Kidney epithelial cell (primary cell): ENCODE measurements around the gene C1QTNF2. TPM values are rescaled to one million over a fixed set of nuclear protein-coding genes. Genes with fewer than 3 reads are reported as not detected.

ENCODE experiments used
- DNase-seq: peaks from one replicate; pipeline ENCODE4 v3.0.0-alpha.2; 2010; ENCODE audit warnings: low read depth
- H3K27me3 ChIP-seq: 2 replicates; pipeline ENCODE4 v1.6.0; 2011; ENCODE audit warnings: low read length; ENCODE audit not compliant: control insufficient read depth, insufficient read depth
- H3K36me3 ChIP-seq: 2 replicates; pipeline ENCODE4 v1.5.1; 2011; ENCODE audit warnings: low read length; ENCODE audit not compliant: control insufficient read depth, insufficient read depth
- H3K4me3 ChIP-seq: 2 replicates; pipeline ENCODE4 v1.5.1; 2011; ENCODE audit warnings: low read depth, mild to moderate bottlenecking, control low read depth, low read length
- CTCF ChIP-seq: IDR thresholded peaks from 2 replicates; pipeline ENCODE4 v1.5.1; 2011; ENCODE audit warnings: mild to moderate bottlenecking, moderate library complexity, low read length, control low read depth, inconsistent platforms; ENCODE audit not compliant: insufficient read depth, poor library complexity, severe bottlenecking
- total RNA-seq: library from RNA; depleted of rRNA; stranded (reverse); fragments of >200 nt; gene quantifications from 2 replicates; pipeline ENCODE4 v1.2.3, GENCODE V29; 2015

Gene C1QTNF2
- total RNA-seq, 1 donor from 2014 or later = not detected

- Histone ChIP-seq H3K4me3 (no peak overlapping the region), H3K36me3 (no peaks in the 10 kb centered on the region), H3K27me3 (no peaks in the 10 kb centered on the region)
- DNase-seq = no peak
- TF ChIP-seq CTCF = no peak
Measured at GRCh38 chr5:160360310-160360709, 10.1 kb downstream of the C1QTNF2 start.

GRCh38 chr5:160359816-160360215, 10.6 kb downstream of the C1QTNF2 start:
- H3K36me3 ChIP-seq = no peaks in the 10 kb centered on the region
- no peak for DNase-seq
- no peaks in the 10 kb centered on the region for H3K27me3 ChIP-seq
- TF ChIP-seq CTCF = no peak
- no peak overlapping the region for H3K4me3 ChIP-seq

- DNase-seq = no peak
- Histone ChIP-seq H3K27me3 (no peaks in the 10 kb centered on the region), H3K36me3 (no peaks in the 10 kb centered on the region), H3K4me3 (no peak overlapping the region)
- no peak for TF ChIP-seq CTCF
Measured at GRCh38 chr5:160359242-160359641, 11.2 kb downstream of the C1QTNF2 start.

GRCh38 chr5:160357861-160358411, 12.5 kb downstream of the C1QTNF2 start:
- no peak for DNase-seq
- Histone ChIP-seq H3K27me3 (no peaks in the 10 kb centered on the region), H3K4me3 (no peak overlapping the region), H3K36me3 (no peaks in the 10 kb centered on the region)
- no peak for TF ChIP-seq CTCF

GRCh38 chr5:160357394-160357793, 13.0 kb downstream of the C1QTNF2 start:
- H3K27me3 ChIP-seq = no peaks in the 10 kb centered on the region
- DNase-seq = no peak
- TF ChIP-seq CTCF = no peak
- no peak overlapping the region for H3K4me3 ChIP-seq
- no peaks in the 10 kb centered on the region for H3K36me3 ChIP-seq
